Esophagus muscularis mucosa (tissue), 3 donors: ENCODE measurements around the gene CKAP5.

Experiments
- EP300 ChIP-seq: sonication (generic); formaldehyde crosslinking; IDR thresholded peaks from one replicate; pipeline ENCODE4 v1.6.1; 2017; ENCODE audit warnings: antibody characterized with exemption
- TF ChIP-seq, protein P1 (sequence below), 3 experiments: fragments of 200-600 bp in 2 of 3; fragments of 450-650 bp in 1 of 3; sonication (generic) in 2 of 3; IDR thresholded peaks; one replicate each; pipeline ENCODE4 v1.5.1; 2017 to 2019; ENCODE audit warnings: antibody characterized with exemption in 3 of 3, mild to moderate bottlenecking in 2 of 3, moderate library complexity in 1 of 3

GRCh38 chr11:46729110-46730027, 116.7 kb downstream of the CKAP5 start:
- TF ChIP-seq, protein P1, sequence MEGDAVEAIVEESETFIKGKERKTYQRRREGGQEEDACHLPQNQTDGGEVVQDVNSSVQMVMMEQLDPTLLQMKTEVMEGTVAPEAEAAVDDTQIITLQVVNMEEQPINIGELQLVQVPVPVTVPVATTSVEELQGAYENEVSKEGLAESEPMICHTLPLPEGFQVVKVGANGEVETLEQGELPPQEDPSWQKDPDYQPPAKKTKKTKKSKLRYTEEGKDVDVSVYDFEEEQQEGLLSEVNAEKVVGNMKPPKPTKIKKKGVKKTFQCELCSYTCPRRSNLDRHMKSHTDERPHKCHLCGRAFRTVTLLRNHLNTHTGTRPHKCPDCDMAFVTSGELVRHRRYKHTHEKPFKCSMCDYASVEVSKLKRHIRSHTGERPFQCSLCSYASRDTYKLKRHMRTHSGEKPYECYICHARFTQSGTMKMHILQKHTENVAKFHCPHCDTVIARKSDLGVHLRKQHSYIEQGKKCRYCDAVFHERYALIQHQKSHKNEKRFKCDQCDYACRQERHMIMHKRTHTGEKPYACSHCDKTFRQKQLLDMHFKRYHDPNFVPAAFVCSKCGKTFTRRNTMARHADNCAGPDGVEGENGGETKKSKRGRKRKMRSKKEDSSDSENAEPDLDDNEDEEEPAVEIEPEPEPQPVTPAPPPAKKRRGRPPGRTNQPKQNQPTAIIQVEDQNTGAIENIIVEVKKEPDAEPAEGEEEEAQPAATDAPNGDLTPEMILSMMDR (IDR thresholded peaks at IDR 0.05): no peak
- TF ChIP-seq EP300: no peak
